SK-N-SH (cell line): ENCODE results near the gene ALDH3B1. TPM values are rescaled to one million over a fixed set of nuclear protein-coding genes. Genes with fewer than 3 reads are reported as not detected.

Source experiments
- CTCF ChIA-PET: fragments of 300-600, 350-600 bp; formaldehyde crosslinking; extraction: SDS; loops from one replicate; lab custom pipeline; 2021; lab: Yijun Ruan, JAX
- POLR2A ChIA-PET: fragments of 350-600 bp; sonication (Branson Sonifier 250); formaldehyde crosslinking; extraction: SDS; loops from one replicate; lab custom pipeline; 2020; ENCODE audit warnings: antibody characterized with exemption, inconsistent platforms; lab: Yijun Ruan, JAX
- DNase-seq: peaks from one replicate; pipeline ENCODE4 v3.0.0; 2012
- H2AFZ ChIP-seq: fragments of 200-600 bp; sonication (generic); 2 replicates; pipeline ENCODE4 v1.8.1; 2016; ENCODE audit warnings: antibody characterized with exemption, mild to moderate bottlenecking, low read depth
- H3F3A ChIP-seq: fragments of 200-600 bp; sonication (generic); replicated peaks from 2 replicates; pipeline ENCODE3; 2016; ENCODE audit warnings: antibody characterized with exemption, mild to moderate bottlenecking; ENCODE audit not compliant: insufficient read depth
- H3K27ac ChIP-seq, 2 experiments: fragments of 200-500 bp in 1 of 2; fragments of 200-600 bp in 1 of 2; sonication (Bioruptor generic) in 1 of 2; sonication (generic), shearing (Covaris generic) in 1 of 2; 2 replicates each; pipeline versions ENCODE4 v1.5.1 to v1.6.1; 2014 to 2016; ENCODE audit warnings: low read depth in 2 of 2, inconsistent platforms in 1 of 2, low read length in 1 of 2, mild to moderate bottlenecking in 1 of 2, mixed read lengths in 1 of 2
- H3K27me3 ChIP-seq: fragments of 200-600 bp; sonication (generic), shearing (Covaris generic); 2 replicates; pipeline ENCODE4 v1.6.1; 2016; ENCODE audit warnings: mixed run types; ENCODE audit not compliant: insufficient read depth
- H3K36me3 ChIP-seq, 2 experiments: fragments of 200-500 bp in 1 of 2; fragments of 200-600 bp in 1 of 2; sonication (Bioruptor generic) in 1 of 2; sonication (generic) in 1 of 2; replicated peaks in 1 of 2; 2 replicates each; pipeline versions ENCODE3 to v1.5.1; 2014 to 2016; ENCODE audit warnings: low read length in 1 of 2, mild to moderate bottlenecking in 1 of 2; ENCODE audit not compliant: insufficient read depth in 2 of 2, control insufficient read depth in 1 of 2
- H3K4me1 ChIP-seq, 2 experiments: fragments of 200-500 bp in 1 of 2; fragments of 200-600 bp in 1 of 2; sonication (Bioruptor generic) in 1 of 2; sonication (generic), shearing (Covaris generic) in 1 of 2; 2 replicates each; pipeline versions ENCODE4 v1.5.1 to v1.6.1; 2014 to 2016; ENCODE audit warnings: low read depth in 1 of 2, low read length in 1 of 2, mixed run types in 1 of 2; ENCODE audit not compliant: insufficient read depth in 2 of 2, control insufficient read depth in 1 of 2
- H3K4me2 ChIP-seq: fragments of 200-600 bp; sonication (generic), shearing (Covaris generic); 2 replicates; pipeline ENCODE4 v1.6.1; 2017; ENCODE audit warnings: mixed run types
- H3K4me3 ChIP-seq, 2 experiments: fragments of 200-500 bp in 1 of 2; fragments of 200-600 bp in 1 of 2; sonication (Bioruptor generic) in 1 of 2; sonication (generic), shearing (Covaris generic) in 1 of 2; 2 replicates each; pipeline versions ENCODE4 v1.5.1 to v1.8.1; 2014 to 2016; ENCODE audit warnings: low read depth in 2 of 2, inconsistent platforms in 1 of 2, low read length in 1 of 2, mild to moderate bottlenecking in 1 of 2, mixed read lengths in 1 of 2, moderate library complexity in 1 of 2
- H3K79me2 ChIP-seq: fragments of 200-600 bp; sonication (generic); 2 replicates; pipeline ENCODE4 v1.8.1; 2017; ENCODE audit warnings: mild to moderate bottlenecking; ENCODE audit not compliant: insufficient read depth
- H3K9ac ChIP-seq: fragments of 200-600 bp; sonication (generic); 2 replicates; pipeline ENCODE4 v1.6.1; 2017; ENCODE audit warnings: mixed run types
- H3K9me2 ChIP-seq: fragments of 200-600 bp; sonication (generic); 2 replicates; pipeline ENCODE4 v1.6.1; 2017; ENCODE audit warnings: mixed run types
- H3K9me3 ChIP-seq: fragments of 200-600 bp; sonication (generic); 2 replicates; pipeline ENCODE4 v1.6.1; 2017; ENCODE audit warnings: mixed run types, mild to moderate bottlenecking, moderate library complexity
- H4K20me1 ChIP-seq: fragments of 200-600 bp; sonication (generic); 2 replicates; pipeline ENCODE4 v1.6.1; 2017; ENCODE audit warnings: mild to moderate bottlenecking, mixed run types; ENCODE audit not compliant: insufficient read depth
- GABPA ChIP-seq: IDR thresholded peaks from 2 replicates; pipeline ENCODE4 v1.4.0; 2012; ENCODE audit warnings: low read depth, mild to moderate bottlenecking
- MEF2A ChIP-seq: IDR thresholded peaks from 2 replicates; pipeline ENCODE4 v1.4.0; 2012; ENCODE audit warnings: low read depth, borderline replicate concordance
- MXI1 ChIP-seq: IDR thresholded peaks from 2 replicates; pipeline ENCODE4 v1.6.1; 2012; ENCODE audit warnings: mild to moderate bottlenecking, low read depth, low read length, improper control_type of control experiment
- WGBS: methylation state at CpG from one replicate; pipeline ENCODE4 v1.1.6; 2017; ENCODE audit warnings: low lambda C conversion rate; 5-methylcytosine and 5-hydroxymethylcytosine counted together
- polyA plus RNA-seq, 3 experiments: library from polyadenylated mRNA; depleted of rRNA; stranded (reverse); fragments of >200 nt; gene quantifications; 2 replicates each; pipeline ENCODE4 v1.2.3, GENCODE V29; 2012
- TF ChIP-seq, protein P1 (sequence below): fragments of 200-600 bp; sonication (generic); IDR thresholded peaks from 2 replicates; pipeline ENCODE4 v1.6.1; 2017; ENCODE audit warnings: antibody characterized with exemption, mild to moderate bottlenecking, moderate library complexity
- TF ChIP-seq, protein P2 (sequence below): IDR thresholded peaks from 2 replicates; pipeline ENCODE4 v1.4.0; 2012; ENCODE audit warnings: low read depth

Gene ALDH3B1
- polyA plus RNA-seq, 1 of the 3 experiments (the other 2 are of a cell fraction) = 14.9 TPM

DNA sequence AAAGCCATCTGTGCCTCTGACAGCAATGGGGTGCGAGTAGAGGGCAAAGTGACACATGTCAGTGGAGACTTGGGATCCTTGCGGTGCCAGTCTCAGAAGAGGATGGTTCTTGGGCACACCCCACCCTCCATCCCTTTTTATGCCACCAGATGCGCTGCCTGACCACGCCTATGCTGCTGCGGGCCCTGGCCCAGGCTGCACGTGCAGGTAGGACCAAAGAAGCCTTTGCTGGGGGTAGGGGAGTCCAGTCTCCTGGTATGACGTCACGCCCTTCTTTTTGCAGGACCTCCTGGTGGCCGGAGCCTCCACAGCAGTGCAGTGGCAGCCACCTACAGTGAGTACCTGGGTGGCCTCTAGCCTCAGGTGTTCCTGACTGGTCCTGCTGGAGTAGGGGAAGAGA, 21.9 kb downstream of the ALDH3B1 start:
- peak overlapping the region; percentile 89; the same call in 1 of the 2 replicates for H3K9ac ChIP-seq
- peaks cover 14 to 19% of the 10 kb centered on the region in 2 experiments for H3K36me3 ChIP-seq
- no peaks in the 10 kb centered on the region for H3K9me2 ChIP-seq
- H3K4me1 ChIP-seq = peaks cover 30 to 31% of the 10 kb centered on the region in 2 experiments; a peak in 3 of 4 replicates
- TF ChIP-seq, protein P1, sequence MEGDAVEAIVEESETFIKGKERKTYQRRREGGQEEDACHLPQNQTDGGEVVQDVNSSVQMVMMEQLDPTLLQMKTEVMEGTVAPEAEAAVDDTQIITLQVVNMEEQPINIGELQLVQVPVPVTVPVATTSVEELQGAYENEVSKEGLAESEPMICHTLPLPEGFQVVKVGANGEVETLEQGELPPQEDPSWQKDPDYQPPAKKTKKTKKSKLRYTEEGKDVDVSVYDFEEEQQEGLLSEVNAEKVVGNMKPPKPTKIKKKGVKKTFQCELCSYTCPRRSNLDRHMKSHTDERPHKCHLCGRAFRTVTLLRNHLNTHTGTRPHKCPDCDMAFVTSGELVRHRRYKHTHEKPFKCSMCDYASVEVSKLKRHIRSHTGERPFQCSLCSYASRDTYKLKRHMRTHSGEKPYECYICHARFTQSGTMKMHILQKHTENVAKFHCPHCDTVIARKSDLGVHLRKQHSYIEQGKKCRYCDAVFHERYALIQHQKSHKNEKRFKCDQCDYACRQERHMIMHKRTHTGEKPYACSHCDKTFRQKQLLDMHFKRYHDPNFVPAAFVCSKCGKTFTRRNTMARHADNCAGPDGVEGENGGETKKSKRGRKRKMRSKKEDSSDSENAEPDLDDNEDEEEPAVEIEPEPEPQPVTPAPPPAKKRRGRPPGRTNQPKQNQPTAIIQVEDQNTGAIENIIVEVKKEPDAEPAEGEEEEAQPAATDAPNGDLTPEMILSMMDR = no peak
- no peak for TF ChIP-seq MXI1
- H2AFZ ChIP-seq = no peak overlapping the region
- no peak for DNase-seq
- peak overlapping the region in 1 of 2 experiments; percentile 81; a peak in 1 of 4 replicates for H3K4me3 ChIP-seq
- no peaks in the 10 kb centered on the region for H3K27me3 ChIP-seq
- peak overlapping the region; percentile 79 for H3K4me2 ChIP-seq
- H3F3A ChIP-seq = peaks cover 29% of the 10 kb centered on the region
- 96% methylated on average over 8 of the region's 9 CpGs for WGBS
- H3K9me3 ChIP-seq = no peaks in the 10 kb centered on the region
- peaks cover 38% of the 10 kb centered on the region for H3K79me2 ChIP-seq
- H3K27ac ChIP-seq = no peak overlapping the region
- H4K20me1 ChIP-seq = no peaks in the 10 kb centered on the region
- POLR2A ChIA-PET = no interaction called here
- CTCF ChIA-PET = no interaction called here

DNA sequence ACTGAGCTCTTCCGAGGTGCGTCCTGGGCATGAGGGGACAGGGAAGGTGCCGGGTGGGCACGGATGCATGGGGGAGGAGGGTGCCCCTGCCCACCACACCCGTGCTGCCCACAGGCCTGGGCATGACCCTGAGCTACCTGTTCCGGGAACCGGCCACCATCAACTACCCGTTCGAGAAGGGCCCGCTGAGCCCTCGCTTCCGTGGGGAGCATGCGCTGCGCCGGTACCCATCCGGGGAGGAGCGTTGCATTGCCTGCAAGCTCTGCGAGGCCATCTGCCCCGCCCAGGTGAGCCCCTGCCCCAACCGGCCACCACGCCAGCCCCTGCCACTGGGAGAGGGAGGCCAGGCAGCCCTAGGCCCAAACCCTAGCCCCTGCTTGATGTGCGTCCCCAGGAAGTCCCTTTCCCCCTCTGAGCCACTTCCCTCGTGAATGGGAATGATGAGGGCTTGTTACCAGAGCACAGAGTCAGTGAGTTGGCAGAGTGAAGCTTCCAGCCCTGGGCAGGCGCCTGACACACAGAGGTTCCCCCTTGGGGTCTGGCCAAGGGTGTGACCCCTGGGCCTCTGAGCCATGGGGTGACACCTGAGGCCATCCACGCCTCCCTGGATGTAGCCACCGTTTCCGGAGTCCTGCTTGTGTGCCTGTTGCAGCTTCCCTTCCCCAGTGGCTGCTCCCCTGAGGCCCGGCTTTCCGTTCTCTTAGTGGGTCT, 23.0 kb downstream of the ALDH3B1 start:
- Histone ChIP-seq H3K79me2 (peaks cover 30% of the 10 kb centered on the region), H3K9me2 (no peaks in the 10 kb centered on the region), H2AFZ (no peak overlapping the region), H3K9me3 (no peaks in the 10 kb centered on the region), H3K36me3 (peaks cover 14 to 19% of the 10 kb centered on the region in 2 experiments), H3K4me2 (no peak overlapping the region), H3K4me3 (no peak overlapping the region), H3K27me3 (no peaks in the 10 kb centered on the region), H3F3A (peaks cover 29% of the 10 kb centered on the region), H4K20me1 (no peaks in the 10 kb centered on the region), H3K9ac (no peak overlapping the region), H3K4me1 (peaks cover 23 to 24% of the 10 kb centered on the region in 2 experiments; a peak in 3 of 4 replicates), H3K27ac (no peak overlapping the region)
- CTCF ChIA-PET = interaction anchor here (1.3 kb wide), 1 partner anchor 77 kb away, joined by 4 read pairs; no protein-coding TSS in a partner anchor
- 91% methylated on average over 22 of the region's 29 CpGs for WGBS
- DNase-seq = no peak
- POLR2A ChIA-PET = no interaction called here
- TF ChIP-seq, protein P2, sequence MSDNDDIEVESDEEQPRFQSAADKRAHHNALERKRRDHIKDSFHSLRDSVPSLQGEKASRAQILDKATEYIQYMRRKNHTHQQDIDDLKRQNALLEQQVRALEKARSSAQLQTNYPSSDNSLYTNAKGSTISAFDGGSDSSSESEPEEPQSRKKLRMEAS = no peak
- TF ChIP-seq, protein P1 = no peak
- TF ChIP-seq MEF2A = no peak
- no peak for TF ChIP-seq GABPA
